Cortex of kidney (tissue), 1 donor: ENCODE results near the gene PSD.
"Not testable (repeated sequence)": the region's sequence is repeated elsewhere in the genome, so short reads cannot be mapped to it uniquely, and the experiment has no call there.

Source experiments
- DNase-seq: peaks from one replicate; lab custom pipeline; 2025; lab: John Stamatoyannopoulos, UW

PSD gene

GRCh38 chr10:102418622-102419268, at the start of gene PSD:
TSS of gene PSD (minus strand) at chr10:102418785. CDS start at chr10:102417038, 1,747 bp downstream.
- no peak for DNase-seq

GRCh38 chr10:102467971-102468438, 49.4 kb upstream of the PSD start:
- no peak for DNase-seq

- no peak for DNase-seq
Measured at GRCh38 chr10:102467318-102467717, 48.7 kb upstream of the PSD start.

GRCh38 chr10:102465466-102465865, 46.9 kb upstream of the PSD start:
- DNase-seq, result no peak

- no peak for DNase-seq
Measured at GRCh38 chr10:102463983-102464382, 45.4 kb upstream of the PSD start.

DNA sequence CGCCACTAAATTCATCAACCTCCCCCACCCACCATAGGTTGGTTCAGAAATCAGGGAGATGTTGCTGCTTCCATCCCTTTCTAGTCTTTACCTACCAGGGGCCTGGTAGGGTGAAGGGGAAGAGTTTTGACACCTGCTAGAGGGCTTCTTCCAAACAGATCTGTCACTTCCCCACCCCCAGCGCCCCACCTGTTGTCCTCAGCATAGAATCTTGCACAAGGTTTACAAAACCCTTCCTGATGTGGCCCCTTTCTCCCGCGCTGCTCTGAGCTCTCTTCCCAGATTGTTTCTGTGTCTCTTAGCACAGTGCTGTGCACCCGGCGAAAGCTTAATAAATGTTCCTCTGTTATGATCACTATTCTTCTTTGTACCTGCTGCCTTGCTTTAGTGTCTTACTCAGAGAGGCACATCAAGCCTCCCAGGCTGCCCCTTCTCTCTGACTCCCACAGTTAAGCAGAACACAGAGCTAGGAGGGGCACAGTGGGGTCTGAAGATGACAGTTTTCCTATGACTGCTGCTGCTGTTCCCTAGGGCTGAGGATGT, 44.0 kb upstream of the PSD start:
- DNase-seq, result no peak

DNA sequence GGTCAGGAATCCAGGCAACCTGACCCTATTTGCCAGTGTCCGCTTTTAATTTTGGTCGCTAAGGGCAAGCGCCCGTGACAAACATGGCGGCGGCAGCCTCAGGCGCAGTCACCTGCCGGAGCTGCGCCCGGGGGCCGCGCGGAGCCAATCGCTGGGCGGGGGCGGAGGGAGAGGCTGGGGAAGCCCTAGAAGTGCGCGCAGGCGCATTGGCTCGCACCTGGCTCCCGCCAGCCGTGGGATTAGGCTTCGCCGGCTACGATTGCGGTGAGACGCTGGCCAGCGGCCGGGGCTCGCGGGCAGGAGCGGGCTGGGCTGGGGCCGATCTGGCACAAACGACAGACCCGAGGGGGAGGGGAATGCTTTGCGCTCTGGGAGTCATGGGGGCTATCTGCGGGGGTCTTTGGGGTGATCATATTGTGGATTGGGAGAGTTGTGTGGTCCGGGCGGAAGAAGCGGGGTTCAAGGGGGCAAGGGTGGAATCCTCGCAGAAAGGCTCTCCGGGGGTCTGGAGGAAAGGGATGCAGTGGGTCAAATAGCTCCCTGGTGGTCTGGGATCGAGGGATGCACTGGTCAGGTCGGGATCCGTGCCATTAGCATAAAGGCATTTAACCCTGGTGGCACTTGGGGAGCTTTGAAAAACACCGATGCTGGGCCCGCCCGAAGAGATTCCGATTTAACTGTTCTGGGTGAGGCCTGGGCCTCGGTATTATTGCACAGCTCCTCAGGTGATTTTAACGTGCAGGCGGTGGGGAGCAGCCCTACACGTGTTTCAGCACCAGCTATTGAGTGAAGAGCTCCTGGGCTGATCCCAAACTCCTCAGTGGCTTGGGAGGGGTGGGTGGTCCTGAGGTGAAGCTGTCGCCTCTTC, 42.8 kb upstream of the PSD start:
- peak; percentile 54 for DNase-seq

GRCh38 chr10:102460836-102461186, 42.2 kb upstream of the PSD start:
- no peak for DNase-seq

DNA sequence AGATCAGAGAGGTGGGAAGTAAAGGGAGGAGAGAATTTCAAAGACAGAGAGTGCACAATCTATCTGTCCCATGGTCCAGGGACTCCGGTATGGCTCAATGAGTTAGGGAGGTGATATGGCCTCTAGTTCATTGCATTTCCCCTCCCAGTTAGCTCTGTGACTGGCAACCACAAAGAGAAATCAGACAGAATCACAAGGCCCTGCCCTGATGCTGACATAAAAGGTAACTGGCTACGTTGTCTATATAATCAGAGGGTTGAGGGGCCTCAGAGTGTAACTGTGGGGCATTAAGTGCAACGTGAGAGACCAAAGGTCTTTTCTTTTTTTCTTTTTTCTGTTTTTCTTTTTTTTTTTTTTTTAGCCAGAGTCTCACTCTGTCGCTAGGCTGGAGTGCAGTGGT, 40.1 kb upstream of the PSD start:
- DNase-seq, result no peak

DNA sequence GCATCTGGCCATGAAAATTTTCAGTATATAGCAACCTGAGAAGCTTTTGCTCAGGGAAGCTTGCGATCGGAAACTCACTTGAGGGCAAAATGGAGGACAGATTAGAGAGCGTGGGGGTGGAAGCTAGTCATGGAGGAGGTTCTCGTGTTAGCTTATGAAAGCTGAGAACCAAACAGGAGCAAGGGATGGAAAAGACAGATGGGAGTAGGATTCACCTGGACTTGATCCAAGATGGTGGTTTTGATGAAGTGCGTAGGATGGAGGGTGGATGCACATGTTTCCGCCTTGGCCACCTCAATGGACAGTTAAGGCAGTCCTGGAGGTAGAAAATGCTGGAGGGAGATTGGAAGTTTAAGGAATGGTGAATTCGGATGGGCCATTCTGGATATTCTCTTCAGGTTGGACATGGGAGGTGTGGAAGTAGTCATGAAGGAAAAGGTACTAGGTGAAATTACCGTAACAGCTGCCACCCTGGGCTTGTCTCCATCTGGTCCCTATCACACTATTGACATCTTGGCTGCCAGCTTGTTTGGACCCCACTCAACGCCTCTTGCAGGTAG, 39.1 kb upstream of the PSD start:
- DNase-seq, result no peak

- DNase-seq, result no peak
Measured at GRCh38 chr10:102455893-102456471, 37.4 kb upstream of the PSD start.

GRCh38 chr10:102454662-102455487, 36.3 kb upstream of the PSD start:
- DNase-seq, result not testable (repeated sequence)

GRCh38 chr10:102453502-102453901, 34.9 kb upstream of the PSD start:
- DNase-seq, result no peak

DNA sequence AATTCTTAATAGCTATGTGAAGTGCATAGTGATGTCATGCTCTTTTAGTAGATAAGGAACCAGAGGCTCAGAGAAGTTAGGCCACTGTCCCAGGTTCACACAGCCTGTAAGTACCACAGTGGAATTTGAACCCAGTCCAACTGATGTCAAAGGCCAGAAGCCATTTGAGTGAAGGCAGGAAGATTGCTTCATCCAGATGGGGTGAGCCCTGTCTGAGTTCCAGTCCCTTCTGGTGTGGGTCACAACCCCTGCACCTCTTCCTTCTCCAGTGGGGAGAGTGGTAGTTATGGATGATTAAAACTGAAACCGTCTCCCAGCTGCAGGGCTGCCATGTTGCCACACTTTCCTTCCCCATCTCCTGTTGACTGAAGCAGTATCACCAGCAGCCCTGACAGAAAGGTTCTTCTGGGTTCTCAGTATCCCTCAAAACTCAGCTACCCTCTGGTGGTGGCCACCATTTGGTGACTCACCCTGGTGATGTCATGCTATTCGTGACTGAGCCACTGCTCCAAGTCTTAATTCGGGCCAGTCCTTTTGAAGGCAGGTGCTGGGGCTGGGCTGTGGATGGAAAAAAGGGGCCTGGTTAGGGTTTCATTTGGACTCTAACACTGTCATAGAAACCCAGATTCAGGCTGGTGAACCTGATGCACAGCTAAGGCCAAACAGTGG, 34.2 kb upstream of the PSD start:
- DNase-seq, result no peak

- no peak for DNase-seq
Measured at GRCh38 chr10:102451105-102451969, 32.8 kb upstream of the PSD start, which contains the start of gene C10orf95. TSS of gene C10orf95 (minus strand) at chr10:102451543. CDS start at chr10:102451093, 450 bp downstream.

GRCh38 chr10:102450374-102451104, 32.0 kb upstream of the PSD start:
- no peak for DNase-seq

DNA sequence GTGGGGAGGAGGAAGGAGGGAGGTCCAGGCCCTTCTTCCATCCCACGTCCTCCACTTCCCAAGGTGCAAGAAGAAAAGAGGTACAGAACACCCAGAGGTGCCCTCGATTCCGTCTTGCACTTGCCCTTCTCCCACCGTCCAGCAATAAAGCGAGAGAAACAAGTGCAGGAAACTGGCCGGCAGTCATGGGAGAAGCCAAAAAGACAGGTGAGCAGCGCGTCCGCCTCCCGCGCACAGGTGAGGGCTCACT, 31.5 kb upstream of the PSD start:
- DNase-seq, result no peak

GRCh38 chr10:102449321-102450123, 30.9 kb upstream of the PSD start:
- DNase-seq, result no peak

GRCh38 chr10:102444851-102445250, 26.3 kb upstream of the PSD start:
- DNase-seq, result no peak
